Fibroblast of the aortic adventitia (primary cell): ENCODE measurements around the gene TAS2R39. TPM values are rescaled to one million over a fixed set of nuclear protein-coding genes. Genes with fewer than 3 reads are reported as not detected.
A peak's percentile ranks its signal among the peaks of the same experiment; 100 is the strongest.

Experiments
- DNase-seq: peaks from one replicate; pipeline ENCODE4 v3.0.0-alpha.2; 2010; ENCODE audit warnings: low read depth
- H3K4me3 ChIP-seq: 2 replicates; pipeline ENCODE4 v1.5.1; 2011; ENCODE audit warnings: low read depth, mild to moderate bottlenecking, control low read depth, low read length, moderate library complexity
- small RNA-seq: library from RNA; depleted of rRNA; stranded (forward); fragments of <200 nt; gene quantifications from one replicate; pipeline ENCODE3, GENCODE V24; 2012
- total RNA-seq: library from RNA; depleted of rRNA; stranded (reverse); fragments of >200 nt; gene quantifications from 2 replicates; pipeline ENCODE4 v1.2.3, GENCODE V29; 2012; ENCODE audit warnings: low replicate concordance
- TF ChIP-seq, protein P1 (sequence below): IDR thresholded peaks from 2 replicates; pipeline ENCODE4 v1.5.1; 2011; ENCODE audit warnings: mild to moderate bottlenecking, low read length, control low read depth, inconsistent platforms; ENCODE audit not compliant: insufficient read depth

TAS2R39 gene
- total RNA-seq, 1 donor: not detected

GRCh38 chr7:143225047-143225446 lies 41.8 kb downstream of the TAS2R39 start:
- no peak for DNase-seq
- TF ChIP-seq, protein P1, sequence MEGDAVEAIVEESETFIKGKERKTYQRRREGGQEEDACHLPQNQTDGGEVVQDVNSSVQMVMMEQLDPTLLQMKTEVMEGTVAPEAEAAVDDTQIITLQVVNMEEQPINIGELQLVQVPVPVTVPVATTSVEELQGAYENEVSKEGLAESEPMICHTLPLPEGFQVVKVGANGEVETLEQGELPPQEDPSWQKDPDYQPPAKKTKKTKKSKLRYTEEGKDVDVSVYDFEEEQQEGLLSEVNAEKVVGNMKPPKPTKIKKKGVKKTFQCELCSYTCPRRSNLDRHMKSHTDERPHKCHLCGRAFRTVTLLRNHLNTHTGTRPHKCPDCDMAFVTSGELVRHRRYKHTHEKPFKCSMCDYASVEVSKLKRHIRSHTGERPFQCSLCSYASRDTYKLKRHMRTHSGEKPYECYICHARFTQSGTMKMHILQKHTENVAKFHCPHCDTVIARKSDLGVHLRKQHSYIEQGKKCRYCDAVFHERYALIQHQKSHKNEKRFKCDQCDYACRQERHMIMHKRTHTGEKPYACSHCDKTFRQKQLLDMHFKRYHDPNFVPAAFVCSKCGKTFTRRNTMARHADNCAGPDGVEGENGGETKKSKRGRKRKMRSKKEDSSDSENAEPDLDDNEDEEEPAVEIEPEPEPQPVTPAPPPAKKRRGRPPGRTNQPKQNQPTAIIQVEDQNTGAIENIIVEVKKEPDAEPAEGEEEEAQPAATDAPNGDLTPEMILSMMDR: no peak
- no peak overlapping the region for H3K4me3 ChIP-seq

- peak; percentile 9 for DNase-seq
- TF ChIP-seq, protein P1: no peak
- H3K4me3 ChIP-seq: no peak overlapping the region
Measured at GRCh38 chr7:143227806-143228205, 44.6 kb downstream of the TAS2R39 start.

DNA sequence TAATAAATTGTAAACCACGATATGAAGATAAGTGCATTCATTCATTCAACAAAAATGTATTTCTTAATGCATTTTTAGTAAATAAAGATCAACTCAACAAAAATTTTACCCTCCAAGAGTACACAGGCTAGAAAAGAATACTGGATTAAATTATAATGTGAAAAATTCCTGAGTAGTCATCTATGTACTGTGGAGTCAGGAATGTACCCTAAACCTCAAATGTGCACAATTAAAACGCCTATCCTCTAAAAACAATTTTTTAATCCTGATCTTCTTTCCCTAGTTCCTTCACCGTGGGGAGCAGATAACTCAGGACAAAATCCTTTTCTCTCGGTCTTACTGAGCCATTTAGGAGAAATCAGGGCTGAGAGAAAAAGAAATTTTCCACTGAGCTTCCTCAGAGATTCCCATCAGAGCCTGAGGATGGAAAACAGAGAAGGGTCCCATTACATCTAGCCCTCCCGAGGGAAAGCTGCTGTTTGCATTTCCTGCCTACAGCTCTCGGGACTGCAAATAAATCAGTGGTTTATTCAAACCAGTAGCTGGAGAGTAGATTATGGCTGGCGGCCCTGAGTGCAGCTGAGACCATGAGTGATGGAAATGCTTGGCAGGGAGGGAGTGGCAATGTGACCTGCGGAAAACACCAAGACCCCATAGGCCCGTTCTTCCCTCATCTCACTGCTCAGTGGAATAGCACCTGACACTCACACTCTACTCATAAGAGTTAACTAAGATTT lies 46.0 kb downstream of the TAS2R39 start:
- DNase-seq: no peak
- TF ChIP-seq, protein P1: no peak
- no peak overlapping the region for H3K4me3 ChIP-seq

DNA sequence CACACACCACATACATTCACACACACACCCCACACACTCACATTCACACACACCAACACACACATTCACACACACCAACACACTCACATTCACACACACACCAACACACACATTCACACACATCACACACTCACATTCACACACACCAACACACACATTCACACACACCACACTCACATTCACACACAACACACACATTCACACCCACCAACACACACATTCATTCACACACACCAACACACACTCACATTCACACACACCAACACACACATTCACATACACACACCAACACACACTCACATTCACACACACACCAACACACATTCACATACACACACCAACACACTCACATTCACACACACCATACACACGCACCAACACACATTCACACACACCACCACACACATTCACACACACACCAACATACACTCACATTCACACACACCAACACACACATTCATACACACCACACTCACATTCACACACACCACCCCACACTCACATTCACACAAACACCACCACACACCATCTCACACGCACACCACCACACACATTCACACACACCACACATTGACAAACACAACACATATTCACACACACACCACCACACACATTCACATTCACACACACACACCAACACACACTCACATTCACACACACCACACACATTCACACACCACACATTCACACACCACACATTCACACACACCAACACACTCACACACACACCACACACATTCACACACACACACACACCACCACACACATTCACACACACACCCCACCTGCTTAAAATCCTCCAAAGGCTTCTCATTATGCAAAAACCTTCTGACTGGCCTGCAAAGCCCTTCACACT lies 47.6 kb downstream of the TAS2R39 start:
- no peak overlapping the region for H3K4me3 ChIP-seq
- TF ChIP-seq, protein P1: no peak
- no peak for DNase-seq

Small RNA genes within 50 kb of the gene (small RNA-seq; reads per million reads assigned to genes)
- not detected for gene AC073342.3

Other genes with a start within 250 kb of the TAS2R39 start
- gene TRPV5, start 249.7 kb upstream of the TAS2R39 start, total RNA-seq: not detected in 2 replicates
- gene LLCFC1, start 243.9 kb upstream of the TAS2R39 start, total RNA-seq: not detected in 2 replicates
- gene KEL, start 221.1 kb upstream of the TAS2R39 start, total RNA-seq: not detected in 2 replicates
- not detected in 2 replicates for gene OR9A2, start 156.3 kb upstream of the TAS2R39 start, total RNA-seq
- not detected in 2 replicates for gene OR6V1, start 131.1 kb upstream of the TAS2R39 start, total RNA-seq
- gene PIP, start 51.3 kb upstream of the TAS2R39 start, total RNA-seq: not detected in 2 replicates
- not detected in 2 replicates for gene TAS2R40, start 38.6 kb downstream of the TAS2R39 start, total RNA-seq
- 53.3 and 91.9 TPM in 2 replicates for gene GSTK1, start 80.0 kb downstream of the TAS2R39 start, total RNA-seq
- gene TMEM139, start 101.5 kb downstream of the TAS2R39 start, total RNA-seq: not detected in 2 replicates
- gene CASP2, start 104.9 kb downstream of the TAS2R39 start, total RNA-seq: 18.4 and 19.8 TPM in 2 replicates
- 0.16 TPM in 1 of 2 replicates, not detected in the other for gene CLCN1, start 132.7 kb downstream of the TAS2R39 start, total RNA-seq
- gene FAM131B, start 179.3 kb downstream of the TAS2R39 start, total RNA-seq: 3.2 and 4.0 TPM in 2 replicates
- gene ZYX, start 197.9 kb downstream of the TAS2R39 start, total RNA-seq: 41.6 and 48.4 TPM in 2 replicates
- not detected in 2 replicates for gene EPHA1, start 225.4 kb downstream of the TAS2R39 start, total RNA-seq